Esophagus squamous epithelium (tissue), 5 donors: Measurements from ENCODE around the gene VPS26C. TPM values are rescaled to one million over a fixed set of nuclear protein-coding genes. Genes with fewer than 3 reads are reported as not detected.

Experiments
- DNase-seq: peaks from one replicate; lab custom pipeline; 2025; lab: John Stamatoyannopoulos, UW
- H3K27ac ChIP-seq, 4 donors: fragments of 200-600 bp; sonication (generic); one replicate each; pipeline ENCODE4 v1.5.1; 2016 to 2019; ENCODE audit warnings: mild to moderate bottlenecking in 1 of 4
- H3K27me3 ChIP-seq, 4 donors: fragments of 200-600 bp; sonication (generic); 1 replicate in 3 of 4; 2 replicates in 1 of 4; pipeline versions ENCODE4 v1.5.1 to v1.6.0; 2017 to 2021; ENCODE audit warnings: antibody characterized with exemption in 1 of 4
- H3K36me3 ChIP-seq, 3 donors: fragments of 200-600 bp; sonication (generic); one replicate each; pipeline ENCODE4 v1.5.1; 2016 to 2019
- H3K4me1 ChIP-seq, 3 donors: fragments of 200-600 bp; sonication (generic); one replicate each; pipeline ENCODE4 v1.5.1; 2017 to 2019
- H3K4me3 ChIP-seq, 4 donors: fragments of 200-600 bp; sonication (generic); 1 replicate in 3 of 4; 2 replicates in 1 of 4; pipeline ENCODE4 v1.5.1; 2016 to 2019; ENCODE audit warnings: mild to moderate bottlenecking in 2 of 4, moderate library complexity in 1 of 4
- H3K9me3 ChIP-seq, 3 donors: fragments of 200-600 bp; sonication (generic); one replicate each; pipeline ENCODE4 v1.5.1; 2016 to 2019
- CTCF ChIP-seq, 6 experiments: fragments of 450-650 bp in 4 of 6; fragments of 200-600 bp in 2 of 6; sonication (generic) in 2 of 6; IDR thresholded peaks; one replicate each; pipeline ENCODE4 v1.5.1; 2016 to 2019; ENCODE audit warnings: antibody characterized with exemption in 6 of 6, mild to moderate bottlenecking in 4 of 6, moderate library complexity in 4 of 6
- POLR2A ChIP-seq, 4 donors: fragments of 450-650 bp; IDR thresholded peaks; one replicate each; pipeline ENCODE4 v1.6.1; 2017; ENCODE audit warnings: antibody characterized with exemption in 4 of 4, mild to moderate bottlenecking in 4 of 4, moderate library complexity in 3 of 4
- WGBS, 2 donors: methylation state at CpG; one replicate each; pipeline ENCODE4 v1.1.5; 2018; 5-methylcytosine and 5-hydroxymethylcytosine counted together
- intact Hi-C: fragments of 100-400 bp; cut with DNase I; formaldehyde crosslinking; loops from one replicate; pipeline ENCODE4 v1.15.0; 2022
- small RNA-seq, 4 donors: library from RNA; depleted of rRNA; stranded (forward); fragments of <200 nt; gene quantifications; one replicate each; pipeline ENCODE3, GENCODE V24; 2016
- total RNA-seq, 4 donors: library from RNA; depleted of rRNA; stranded (reverse); fragments of >200 nt; gene quantifications; one replicate each; pipeline ENCODE4 v1.1.0, GENCODE V29; 2016
- donor health status: DM: yes; HTN: yes; CAD: no.

The VPS26C gene
- total RNA-seq, 4 donors from 2014 or later, result 35.6 to 58.0 (median 44.0) TPM

GRCh38 chr21:37182222-37182621 lies 84.9 kb downstream of the VPS26C start:
- 62 to 79% methylated on average over 1 to 6 of the region's 6 CpGs for WGBS, 2 donors
- Histone ChIP-seq H3K9me3 (no peaks in the 10 kb centered on the region), H3K4me1 (peaks cover 0 to 23% (median 0%) of the 10 kb centered on the region in 3 donors), H3K27me3 (no peaks in the 10 kb centered on the region), H3K36me3 (peaks cover 0 to 73% (median 0%) of the 10 kb centered on the region in 3 donors), H3K4me3 (no peak overlapping the region), H3K27ac (peak overlapping the region in 2 of 4 donors; percentile 27 to 39)
- DNase-seq, result no peak
- TF ChIP-seq CTCF (IDR thresholded peaks at IDR 0.05) (no peak), POLR2A (IDR thresholded peaks at IDR 0.05) (no peak)
- intact Hi-C loops, result no loop called here

GRCh38 chr21:37181059-37181458 lies 86.1 kb downstream of the VPS26C start:
- no peak overlapping the region for H3K27ac ChIP-seq
- intact Hi-C loops, result no loop called here
- TF ChIP-seq POLR2A (IDR thresholded peaks at IDR 0.05), result no peak
- TF ChIP-seq CTCF (IDR thresholded peaks at IDR 0.05), result no peak
- 89 to 91% methylated on average over 3 of the region's 3 CpGs for WGBS, 2 donors
- no peaks in the 10 kb centered on the region for H3K27me3 ChIP-seq
- no peak overlapping the region for H3K4me3 ChIP-seq
- H3K36me3 ChIP-seq, result peaks cover 0 to 71% (median 0%) of the 10 kb centered on the region in 3 donors
- DNase-seq, result no peak
- H3K9me3 ChIP-seq, result no peaks in the 10 kb centered on the region
- peaks cover 0 to 35% (median 2%) of the 10 kb centered on the region in 3 donors for H3K4me1 ChIP-seq

- Histone ChIP-seq H3K27me3 (no peaks in the 10 kb centered on the region), H3K4me1 (peaks cover 0 to 28% (median 2%) of the 10 kb centered on the region in 3 donors), H3K36me3 (peaks cover 0 to 79% (median 0%) of the 10 kb centered on the region in 3 donors), H3K27ac (peak overlapping the region in 3 of 4 donors; percentile 11 to 27 (median 13)), H3K4me3 (no peak overlapping the region), H3K9me3 (no peaks in the 10 kb centered on the region)
- TF ChIP-seq POLR2A (IDR thresholded peaks at IDR 0.05), result no peak
- no peak for TF ChIP-seq CTCF (IDR thresholded peaks at IDR 0.05)
- 61 to 65% methylated on average over 4 to 5 of the region's 5 CpGs for WGBS, 2 donors
- intact Hi-C loops, result no loop called here
- DNase-seq, result no peak
Observed at GRCh38 chr21:37176716-37177115, 90.4 kb downstream of the VPS26C start.

Small RNAs within 50 kb of the gene (small RNA-seq; reads per million reads assigned to genes)
- 0 reads per million in 4 donors for gene RN7SL678P

Other genes with a start within 250 kb of the VPS26C start
- 10 to 100 TPM in 3 of 4 donors, 1 to 10 TPM in 1; 9.0 to 15.4 (median 11.4) TPM for gene PIGP, start 194.3 kb downstream of the VPS26C start, total RNA-seq
- gene TTC3, start 194.1 kb downstream of the VPS26C start, total RNA-seq, result 10 to 100 TPM; 41.2 to 80.1 (median 64.1) TPM
- 10 to 100 TPM; 37.8 to 61.0 (median 45.4) TPM for gene DYRK1A, start 99.4 kb upstream of the VPS26C start, total RNA-seq